ENCODE results near the gene SLC6A14. TPM values are rescaled to one million over a fixed set of nuclear protein-coding genes. Genes with fewer than 3 reads are reported as not detected.

The SLC6A14 gene
- polyA plus RNA-seq = not detected

GRCh38 chrX:116436358-116436816 is at the start of gene SLC6A14:
Gene SLC6A14, plus strand, starts transcription at chrX:116436606. Its CDS starts 104 bp downstream, at chrX:116436710.
- no peak within 1 kb of the TSS for H3K27ac Mint-ChIP-seq

GRCh38 chrX:116395752-116396151 is 40.7 kb upstream of the SLC6A14 start:
- H3K9me3 Mint-ChIP-seq = peaks cover 0 to 9% (median under 1%) of the 10 kb centered on the region in 6 donors
- H3K27ac Mint-ChIP-seq = no peak overlapping the region
- peaks cover 0 to 2% (median 0%) of the 10 kb centered on the region in 3 donors for H3K27me3 Mint-ChIP-seq (ENCODE audit: low read depth in 3 of 3)
- DNase-seq = no peak
- H3K36me3 Mint-ChIP-seq = no peaks in the 10 kb centered on the region
- H3K4me3 Mint-ChIP-seq = no peak overlapping the region
- H3K4me1 Mint-ChIP-seq = no peaks in the 10 kb centered on the region

More at GRCh38 chrX:116436358-116436816, at the start of gene SLC6A14:
- H3K36me3 Mint-ChIP-seq = no peaks in the 10 kb centered on the region
- no peaks in the 10 kb centered on the region for H3K4me1 Mint-ChIP-seq
- no peak within 1 kb of the TSS for H3K4me3 Mint-ChIP-seq
- peaks cover 0 to 11% (median 2%) of the 10 kb centered on the region in 6 donors for H3K9me3 Mint-ChIP-seq
- peaks cover 0 to 3% (median 2%) of the 10 kb centered on the region in 3 donors for H3K27me3 Mint-ChIP-seq (ENCODE audit: low read depth in 3 of 3)
- DNase-seq = no peak

- Mint-ChIP-seq H3K36me3 (no peaks in the 10 kb centered on the region), H3K9me3 (peaks cover 0 to 13% (median 2%) of the 10 kb centered on the region in 6 donors), H3K4me3 (no peak overlapping the region), H3K27ac (no peak overlapping the region), H3K4me1 (no peaks in the 10 kb centered on the region), H3K27me3 (ENCODE audit: low read depth in 3 of 3) (peaks cover 0 to 5% (median 2%) of the 10 kb centered on the region in 3 donors)
- DNase-seq = no peak
Observed at GRCh38 chrX:116399681-116400080, 36.7 kb upstream of the SLC6A14 start.

GRCh38 chrX:116409219-116409618 is 27.2 kb upstream of the SLC6A14 start:
- peaks cover 0 to 5% (median under 1%) of the 10 kb centered on the region in 6 donors for H3K9me3 Mint-ChIP-seq
- DNase-seq = no peak
- H3K36me3 Mint-ChIP-seq = no peaks in the 10 kb centered on the region
- H3K4me3 Mint-ChIP-seq = no peak overlapping the region
- H3K27ac Mint-ChIP-seq = no peak overlapping the region
- H3K27me3 Mint-ChIP-seq (ENCODE audit: low read depth in 3 of 3) = peaks cover 0 to 5% (median 3%) of the 10 kb centered on the region in 3 donors
- no peaks in the 10 kb centered on the region for H3K4me1 Mint-ChIP-seq

- DNase-seq = no peak
- Mint-ChIP-seq H3K27me3 (ENCODE audit: low read depth in 3 of 3) (peaks cover 0 to 5% (median 3%) of the 10 kb centered on the region in 3 donors), H3K36me3 (no peaks in the 10 kb centered on the region), H3K27ac (no peak overlapping the region), H3K4me1 (no peaks in the 10 kb centered on the region), H3K9me3 (peaks cover 0 to 4% (median under 1%) of the 10 kb centered on the region in 6 donors), H3K4me3 (no peak overlapping the region)
Observed at GRCh38 chrX:116413273-116413672, 23.1 kb upstream of the SLC6A14 start.

- Mint-ChIP-seq H3K9me3 (peaks cover 0 to 3% (median 0%) of the 10 kb centered on the region in 6 donors), H3K27me3 (ENCODE audit: low read depth in 3 of 3) (peaks cover 0 to 4% (median under 1%) of the 10 kb centered on the region in 3 donors), H3K4me3 (no peak overlapping the region), H3K4me1 (no peaks in the 10 kb centered on the region), H3K36me3 (no peaks in the 10 kb centered on the region), H3K27ac (no peak overlapping the region)
- DNase-seq = no peak
Observed at GRCh38 chrX:116417214-116417613, 19.2 kb upstream of the SLC6A14 start.

- H3K4me1 Mint-ChIP-seq = no peaks in the 10 kb centered on the region
- DNase-seq = no peak
- no peak overlapping the region for H3K27ac Mint-ChIP-seq
- peaks cover 0 to 3% (median 0%) of the 10 kb centered on the region in 6 donors for H3K9me3 Mint-ChIP-seq
- H3K36me3 Mint-ChIP-seq = no peaks in the 10 kb centered on the region
- H3K27me3 Mint-ChIP-seq (ENCODE audit: low read depth in 3 of 3) = peaks cover 0 to 4% (median 3%) of the 10 kb centered on the region in 3 donors
- no peak overlapping the region for H3K4me3 Mint-ChIP-seq
Observed at GRCh38 chrX:116417968-116418367, 18.4 kb upstream of the SLC6A14 start.

GRCh38 chrX:116427978-116428377 is 8.4 kb upstream of the SLC6A14 start:
- DNase-seq = no peak
- Mint-ChIP-seq H3K4me3 (no peak overlapping the region), H3K4me1 (no peaks in the 10 kb centered on the region), H3K36me3 (no peaks in the 10 kb centered on the region), H3K9me3 (peaks cover 0 to 4% (median under 1%) of the 10 kb centered on the region in 6 donors), H3K27ac (no peak overlapping the region), H3K27me3 (ENCODE audit: low read depth in 3 of 3) (peaks cover 0 to 3% (median 2%) of the 10 kb centered on the region in 3 donors)

GRCh38 chrX:116435597-116435996 is 809 bp upstream of the SLC6A14 start:
- H3K27ac Mint-ChIP-seq = no peak overlapping the region
- no peak for DNase-seq
- no peaks in the 10 kb centered on the region for H3K36me3 Mint-ChIP-seq

GRCh38 chrX:116449156-116449555 is 12.8 kb downstream of the SLC6A14 start:
- Mint-ChIP-seq H3K27me3 (ENCODE audit: low read depth in 3 of 3) (no peaks in the 10 kb centered on the region), H3K4me1 (no peaks in the 10 kb centered on the region), H3K9me3 (peaks cover 0 to 6% (median 0%) of the 10 kb centered on the region in 6 donors), H3K4me3 (no peak overlapping the region), H3K27ac (no peak overlapping the region), H3K36me3 (no peaks in the 10 kb centered on the region)
- no peak for DNase-seq

More at GRCh38 chrX:116435597-116435996, 809 bp upstream of the SLC6A14 start:
- peaks cover 0 to 11% (median 2%) of the 10 kb centered on the region in 6 donors for H3K9me3 Mint-ChIP-seq
- H3K4me1 Mint-ChIP-seq = no peaks in the 10 kb centered on the region
- peaks cover 0 to 3% (median 2%) of the 10 kb centered on the region in 3 donors for H3K27me3 Mint-ChIP-seq (ENCODE audit: low read depth in 3 of 3)
- H3K4me3 Mint-ChIP-seq = no peak overlapping the region

- no peaks in the 10 kb centered on the region for H3K4me1 Mint-ChIP-seq
- no peak for DNase-seq
- peaks cover 0 to 4% (median 1%) of the 10 kb centered on the region in 6 donors for H3K9me3 Mint-ChIP-seq
- no peaks in the 10 kb centered on the region for H3K36me3 Mint-ChIP-seq
- no peak within 1 kb of the TSS for H3K27ac Mint-ChIP-seq
- peaks cover 0 to 6% (median 0%) of the 10 kb centered on the region in 3 donors for H3K27me3 Mint-ChIP-seq (ENCODE audit: low read depth in 3 of 3)
- no peak within 1 kb of the TSS for H3K4me3 Mint-ChIP-seq
Observed at GRCh38 chrX:116462822-116463221, 26.4 kb downstream of the SLC6A14 start, which contains the start of gene CT83. Gene CT83, minus strand, starts transcription at chrX:116462976. Its CDS starts 120 bp downstream, at chrX:116462856.

GRCh38 chrX:116480059-116480458 is 43.7 kb downstream of the SLC6A14 start:
- H3K9me3 Mint-ChIP-seq = peaks cover 0 to 11% (median 0%) of the 10 kb centered on the region in 6 donors
- no peak overlapping the region for H3K27ac Mint-ChIP-seq
- no peak for DNase-seq
- no peak overlapping the region for H3K4me3 Mint-ChIP-seq
- H3K27me3 Mint-ChIP-seq (ENCODE audit: low read depth in 3 of 3) = peaks cover 0 to 5% (median 4%) of the 10 kb centered on the region in 3 donors
- no peaks in the 10 kb centered on the region for H3K4me1 Mint-ChIP-seq
- no peaks in the 10 kb centered on the region for H3K36me3 Mint-ChIP-seq

GRCh38 chrX:116490104-116490503 is 53.7 kb downstream of the SLC6A14 start:
- no peaks in the 10 kb centered on the region for H3K36me3 Mint-ChIP-seq
- no peak for DNase-seq
- H3K4me1 Mint-ChIP-seq = no peaks in the 10 kb centered on the region
- no peak overlapping the region for H3K4me3 Mint-ChIP-seq
- H3K9me3 Mint-ChIP-seq = peaks cover 0 to 2% (median 0%) of the 10 kb centered on the region in 6 donors
- H3K27me3 Mint-ChIP-seq (ENCODE audit: low read depth in 3 of 3) = no peaks in the 10 kb centered on the region
- no peak overlapping the region for H3K27ac Mint-ChIP-seq

- peaks cover 0 to 7% (median 0%) of the 10 kb centered on the region in 6 donors for H3K9me3 Mint-ChIP-seq
- H3K27me3 Mint-ChIP-seq (ENCODE audit: low read depth in 3 of 3) = peaks cover 0 to 2% (median 0%) of the 10 kb centered on the region in 3 donors
- no peaks in the 10 kb centered on the region for H3K4me1 Mint-ChIP-seq
- H3K4me3 Mint-ChIP-seq = no peak overlapping the region
- DNase-seq = no peak
- H3K27ac Mint-ChIP-seq = no peak overlapping the region
- no peaks in the 10 kb centered on the region for H3K36me3 Mint-ChIP-seq
Observed at GRCh38 chrX:116493271-116493670, 56.9 kb downstream of the SLC6A14 start.

- Mint-ChIP-seq H3K9me3 (peaks cover 0 to 7% (median 3%) of the 10 kb centered on the region in 6 donors), H3K36me3 (no peaks in the 10 kb centered on the region), H3K4me1 (no peaks in the 10 kb centered on the region), H3K27ac (no peak overlapping the region), H3K4me3 (no peak overlapping the region), H3K27me3 (ENCODE audit: low read depth in 3 of 3) (peaks cover 0 to 7% (median 0%) of the 10 kb centered on the region in 3 donors)
- no peak for DNase-seq
Observed at GRCh38 chrX:116499780-116500179, 63.4 kb downstream of the SLC6A14 start.

Data from immature natural killer cell (primary cell).